Neural cell (in vitro differentiated cells): ENCODE data around the gene ZNF556.

Source experiments
- CTCF ChIP-seq: fragments of 450-650 bp; IDR thresholded peaks from 2 replicates; pipeline ENCODE4 v1.5.1; 2014; ENCODE audit warnings: antibody characterized with exemption, mild to moderate bottlenecking, moderate library complexity; ENCODE audit not compliant: poor library complexity, severe bottlenecking
- EP300 ChIP-seq: fragments of 450-650 bp; conservative IDR thresholded peaks from 2 replicates; pipeline ENCODE4 v1.6.1; 2014; ENCODE audit warnings: antibody characterized with exemption, mild to moderate bottlenecking, moderate library complexity; ENCODE audit not compliant: poor library complexity, severe bottlenecking
- EZH2 ChIP-seq: fragments of 200-600, 300-800 bp; shearing (Covaris generic), sonication (generic); IDR thresholded peaks from 2 replicates; pipeline ENCODE4 v1.6.1; 2014; ENCODE audit warnings: antibody characterized with exemption, low read length, borderline replicate concordance, mild to moderate bottlenecking; ENCODE audit not compliant: insufficient read depth, poor library complexity, severe bottlenecking
- POLR2AphosphoS5 ChIP-seq: IDR thresholded peaks from 2 replicates; pipeline ENCODE4 v1.6.1; 2012

GRCh38 chr19:2877398-2878331 lies 10.5 kb downstream of the ZNF556 start:
- no peak for TF ChIP-seq CTCF
- no peak for TF ChIP-seq EP300
- no peak for TF ChIP-seq POLR2AphosphoS5
- no peak for TF ChIP-seq EZH2
